ENCODE measurements around the gene CD40. TPM values are rescaled to one million over a fixed set of nuclear protein-coding genes. Genes with fewer than 3 reads are reported as not detected.

CD40 gene
- total RNA-seq, 1 donor from 2014 or later: 35.7 TPM

DNA sequence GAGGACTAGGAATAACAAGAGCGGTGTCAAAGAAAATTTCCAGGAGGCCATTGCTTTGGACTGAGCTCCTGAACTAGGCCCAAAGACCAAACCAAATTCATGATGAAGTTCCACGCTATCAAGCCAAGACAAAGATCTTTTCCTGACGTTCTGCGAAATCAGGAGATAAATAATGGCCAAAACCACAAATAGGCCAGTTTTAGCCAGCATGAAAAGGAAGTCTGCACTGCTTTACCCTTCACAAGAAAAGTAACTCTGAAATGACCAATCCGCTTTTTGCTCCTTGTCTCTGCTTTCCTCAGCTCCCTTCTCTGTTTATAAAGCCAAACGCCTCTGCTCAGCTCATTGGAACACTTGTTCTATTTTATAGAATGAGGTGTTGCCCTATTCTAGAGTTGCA is 35.0 kb upstream of the CD40 start:
- H3K36me3 ChIP-seq: peaks cover 13% of the 10 kb centered on the region
- H3K4me1 ChIP-seq: peaks cover 75% of the 10 kb centered on the region
- DNase-seq (no peak), ATAC-seq (no peak)
- intact Hi-C loops (cut with DNase I): no loop called here
- H3K27ac ChIP-seq: no peak overlapping the region
- H3K9me3 ChIP-seq: no peaks in the 10 kb centered on the region
- TF ChIP-seq, protein P1, sequence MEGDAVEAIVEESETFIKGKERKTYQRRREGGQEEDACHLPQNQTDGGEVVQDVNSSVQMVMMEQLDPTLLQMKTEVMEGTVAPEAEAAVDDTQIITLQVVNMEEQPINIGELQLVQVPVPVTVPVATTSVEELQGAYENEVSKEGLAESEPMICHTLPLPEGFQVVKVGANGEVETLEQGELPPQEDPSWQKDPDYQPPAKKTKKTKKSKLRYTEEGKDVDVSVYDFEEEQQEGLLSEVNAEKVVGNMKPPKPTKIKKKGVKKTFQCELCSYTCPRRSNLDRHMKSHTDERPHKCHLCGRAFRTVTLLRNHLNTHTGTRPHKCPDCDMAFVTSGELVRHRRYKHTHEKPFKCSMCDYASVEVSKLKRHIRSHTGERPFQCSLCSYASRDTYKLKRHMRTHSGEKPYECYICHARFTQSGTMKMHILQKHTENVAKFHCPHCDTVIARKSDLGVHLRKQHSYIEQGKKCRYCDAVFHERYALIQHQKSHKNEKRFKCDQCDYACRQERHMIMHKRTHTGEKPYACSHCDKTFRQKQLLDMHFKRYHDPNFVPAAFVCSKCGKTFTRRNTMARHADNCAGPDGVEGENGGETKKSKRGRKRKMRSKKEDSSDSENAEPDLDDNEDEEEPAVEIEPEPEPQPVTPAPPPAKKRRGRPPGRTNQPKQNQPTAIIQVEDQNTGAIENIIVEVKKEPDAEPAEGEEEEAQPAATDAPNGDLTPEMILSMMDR (IDR thresholded peaks at IDR 0.05): no peak
- H3K27me3 ChIP-seq (ENCODE audit: low read depth): no peaks in the 10 kb centered on the region
- no peak overlapping the region for H3K4me3 ChIP-seq

DNA sequence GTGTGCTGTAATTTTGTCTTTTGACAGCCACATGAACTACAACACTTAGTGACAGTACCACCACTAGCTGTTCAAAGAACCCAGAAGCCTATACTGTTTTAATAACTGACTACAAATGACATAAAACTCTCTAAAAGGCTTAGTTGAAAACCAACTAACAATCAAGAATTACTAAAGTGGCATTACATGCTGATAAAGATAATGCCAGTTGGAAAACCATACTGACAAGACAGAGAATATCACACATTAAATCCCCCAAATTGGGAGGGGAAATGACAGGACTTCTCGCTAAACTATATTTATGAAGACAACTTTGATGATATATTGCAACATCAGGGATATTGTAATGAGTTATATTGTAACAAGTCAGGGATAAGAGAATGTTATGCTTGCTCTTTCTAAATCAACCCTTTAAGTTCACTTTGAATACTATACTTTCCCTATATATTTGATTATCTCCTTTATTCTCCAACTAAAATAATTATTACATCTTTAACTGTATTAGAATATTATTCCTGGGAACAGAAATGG is 34.5 kb upstream of the CD40 start:
- TF ChIP-seq, protein P1 (IDR thresholded peaks at IDR 0.05): no peak
- Histone ChIP-seq H3K27me3 (ENCODE audit: low read depth) (no peaks in the 10 kb centered on the region), H3K36me3 (peaks cover 8% of the 10 kb centered on the region), H3K9me3 (no peaks in the 10 kb centered on the region), H3K4me3 (no peak overlapping the region), H3K4me1 (peaks cover 80% of the 10 kb centered on the region), H3K27ac (no peak overlapping the region)
- intact Hi-C loops (cut with DNase I): no loop called here
- no peak for ATAC-seq
- DNase-seq: no peak

DNA sequence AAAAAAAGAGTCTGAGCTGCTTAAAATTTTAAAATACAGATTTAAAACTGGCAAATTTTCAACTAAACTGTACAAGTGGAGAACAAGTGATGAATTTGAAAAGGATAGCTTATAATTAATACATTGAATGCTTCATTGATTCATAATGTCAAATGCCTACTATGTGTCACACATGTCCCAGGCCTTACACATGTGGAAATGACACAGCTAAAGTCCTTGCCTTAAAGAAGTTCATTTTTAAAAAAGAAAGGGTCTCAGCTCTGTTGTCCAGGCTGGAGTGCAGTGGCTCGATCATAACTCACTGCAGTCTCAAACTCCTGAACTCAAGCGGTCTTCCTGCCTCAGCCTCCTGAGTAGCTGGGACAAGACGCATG is 33.3 kb upstream of the CD40 start:
- ATAC-seq (no peak), DNase-seq (no peak)
- no peaks in the 10 kb centered on the region for H3K9me3 ChIP-seq
- H3K4me1 ChIP-seq: peaks cover 81% of the 10 kb centered on the region
- no peaks in the 10 kb centered on the region for H3K27me3 ChIP-seq (ENCODE audit: low read depth)
- TF ChIP-seq, protein P1 (IDR thresholded peaks at IDR 0.05): no peak
- H3K36me3 ChIP-seq: no peaks in the 10 kb centered on the region
- intact Hi-C loops (cut with DNase I): no loop called here
- no peak overlapping the region for H3K4me3 ChIP-seq
- no peak overlapping the region for H3K27ac ChIP-seq

DNA sequence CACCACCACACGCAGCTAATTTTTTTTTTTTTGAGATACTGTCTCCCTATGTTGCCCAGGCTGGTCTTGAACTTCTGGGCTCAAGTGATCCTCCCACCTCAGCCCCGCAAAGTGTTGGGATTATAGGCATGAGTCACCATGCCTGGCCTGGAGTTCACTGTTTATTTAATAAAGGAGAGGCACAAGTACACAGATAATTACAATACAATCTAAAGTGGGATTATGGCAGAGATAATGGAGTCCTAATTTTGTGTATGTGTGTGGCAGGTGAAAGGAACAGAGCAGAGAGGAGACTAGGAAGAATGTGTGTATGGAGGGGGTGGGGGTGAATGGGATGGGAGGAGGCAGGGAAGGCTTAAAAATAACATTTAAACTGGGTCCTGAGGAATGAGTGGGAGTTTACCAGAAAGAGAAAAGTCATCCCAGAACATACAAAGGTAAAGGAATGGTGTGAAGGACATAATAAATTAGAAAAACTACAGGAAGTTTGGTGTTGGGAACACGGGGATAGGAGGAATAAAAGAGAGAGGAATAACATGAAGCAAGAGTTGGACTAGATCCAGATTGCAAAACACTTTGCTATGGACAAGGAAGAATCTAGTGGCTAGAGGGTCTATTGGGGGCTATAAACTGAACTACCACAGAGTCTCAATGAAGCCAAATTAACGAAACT is 32.8 kb upstream of the CD40 start:
- no peaks in the 10 kb centered on the region for H3K9me3 ChIP-seq
- no peaks in the 10 kb centered on the region for H3K36me3 ChIP-seq
- no peaks in the 10 kb centered on the region for H3K27me3 ChIP-seq (ENCODE audit: low read depth)
- no peak overlapping the region for H3K27ac ChIP-seq
- intact Hi-C loops (cut with DNase I): no loop called here
- TF ChIP-seq, protein P1 (IDR thresholded peaks at IDR 0.05): no peak
- ATAC-seq: no peak
- no peak for DNase-seq
- H3K4me1 ChIP-seq: peaks cover 83% of the 10 kb centered on the region
- no peak overlapping the region for H3K4me3 ChIP-seq

DNA sequence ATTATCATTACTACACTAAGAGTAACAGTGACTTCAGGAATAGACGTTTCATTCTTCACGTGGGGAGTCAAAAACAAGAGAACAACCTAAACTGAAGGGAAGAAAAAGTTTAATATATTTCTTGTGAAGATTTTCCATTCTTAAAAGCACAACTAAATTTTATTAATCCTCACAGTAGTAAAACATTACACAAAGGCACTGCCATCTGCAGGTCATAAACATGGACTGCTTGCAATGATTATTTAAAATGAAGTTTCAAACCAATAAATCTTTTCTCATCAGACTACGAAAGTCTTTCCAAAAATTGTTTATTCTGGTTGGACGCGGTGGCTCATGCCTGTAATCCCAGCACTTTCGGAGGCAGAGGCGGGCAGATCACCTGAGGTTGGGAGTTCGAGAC is 31.0 kb upstream of the CD40 start:
- intact Hi-C loops (cut with DNase I): no loop called here
- ATAC-seq (no peak), DNase-seq (no peak)
- TF ChIP-seq, protein P1 (IDR thresholded peaks at IDR 0.05): peak; percentile 33
- no peaks in the 10 kb centered on the region for H3K36me3 ChIP-seq
- no peaks in the 10 kb centered on the region for H3K9me3 ChIP-seq
- H3K4me1 ChIP-seq: peaks cover 70% of the 10 kb centered on the region
- no peak overlapping the region for H3K27ac ChIP-seq
- H3K27me3 ChIP-seq (ENCODE audit: low read depth): no peaks in the 10 kb centered on the region
- no peak overlapping the region for H3K4me3 ChIP-seq
